ENCODE data around the gene CREBBP. TPM values are rescaled to one million over a fixed set of nuclear protein-coding genes. Genes with fewer than 3 reads are reported as not detected.
"Not testable (repeated sequence)": the region's sequence is repeated elsewhere in the genome, so short reads cannot be mapped to it uniquely, and the experiment has no call there.

CREBBP gene
- 42.3 and 45.3 TPM in 2 replicates for total RNA-seq

DNA sequence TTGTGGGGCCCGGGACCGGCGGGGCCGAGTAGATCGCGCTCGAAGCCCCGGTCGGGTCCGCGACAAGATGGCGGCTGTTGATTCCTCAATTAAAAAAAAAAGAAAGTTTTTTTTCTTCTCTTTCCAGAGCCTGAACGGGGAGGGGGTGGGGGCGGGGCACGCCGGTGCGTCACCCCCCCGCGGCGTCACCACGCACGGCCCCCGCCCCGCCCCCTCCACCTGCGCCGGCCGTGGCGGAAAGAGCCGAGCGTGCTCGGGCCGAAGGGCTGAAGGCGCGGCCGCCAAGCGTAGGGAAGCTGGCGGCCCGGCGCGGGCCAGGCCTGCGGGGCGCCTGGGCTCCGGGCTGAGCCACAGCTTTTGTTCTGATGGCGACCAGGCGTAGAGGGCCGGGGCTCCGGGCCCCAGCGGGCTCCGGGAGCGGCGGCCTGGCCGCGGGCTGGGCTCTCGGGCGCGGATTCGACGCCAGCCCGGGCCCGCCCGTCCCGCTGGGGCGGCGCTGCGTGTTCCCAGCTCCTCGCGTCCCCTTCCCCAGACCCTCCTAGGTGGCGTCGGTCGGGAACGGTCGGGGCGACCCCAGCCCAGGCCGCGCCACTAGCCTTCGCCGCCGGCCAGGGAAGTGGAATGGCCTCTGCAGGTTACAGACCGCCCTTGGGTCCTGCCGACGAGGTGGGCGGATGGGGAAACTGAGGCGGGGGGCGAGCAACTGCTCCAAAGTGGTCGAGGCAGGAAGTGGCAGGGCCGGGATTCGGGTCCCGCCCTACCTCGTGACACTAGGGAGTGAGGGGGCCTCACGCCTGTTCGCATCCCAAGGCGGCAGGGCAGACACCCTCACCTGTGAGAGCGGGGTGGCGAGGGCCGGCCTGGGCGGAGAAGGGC is at the start of gene CREBBP:
Gene CREBBP (minus strand): TSS at position 91 of the 876 bp plus-strand sequence. CDS start 797 bp downstream, outside the sequence.
- H3K9me3 Mint-ChIP-seq, result no peaks in the 10 kb centered on the region

DNA sequence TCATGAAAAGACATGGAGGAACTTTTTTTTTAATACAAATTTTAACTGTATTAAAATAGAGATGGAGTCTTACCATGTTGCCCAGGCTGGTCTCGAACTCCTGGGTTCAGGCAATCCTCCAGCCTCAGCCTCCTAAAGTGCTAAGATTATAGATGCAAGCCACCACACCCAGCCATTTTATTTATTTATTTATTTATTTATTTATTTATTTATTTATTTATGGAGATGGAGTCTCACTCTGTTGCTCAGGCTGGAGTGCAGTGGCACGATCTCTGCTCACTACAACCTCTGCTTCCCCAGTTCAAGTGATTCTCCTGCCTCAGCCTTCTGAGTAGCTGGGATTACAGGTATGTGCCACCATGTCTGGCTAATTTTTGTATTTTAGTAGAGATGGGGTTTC is 46.6 kb upstream of the CREBBP start:
- DNase-seq; H3K9me3 Mint-ChIP-seq; H3K27me3 Mint-ChIP-seq; H3K36me3 Mint-ChIP-seq (ENCODE audit: low read depth); H3K27ac Mint-ChIP-seq; intact Hi-C loops (cut with micrococcal nuclease); H3K4me1 Mint-ChIP-seq; H3K4me3 Mint-ChIP-seq: not testable (repeated sequence)

More for the DNA sequence above, at the start of gene CREBBP:
- peak; percentile 97 for DNase-seq
- intact Hi-C loops (cut with micrococcal nuclease), result loop anchor here (1.0 to 2.0 kb wide), 3 partner anchors 92 to 191 kb away; partner anchors contain the start of gene TRAP1
- peaks cover 39% of the 10 kb centered on the region for H3K4me1 Mint-ChIP-seq
- H3K27ac Mint-ChIP-seq, result peak within 1 kb of the TSS; percentile 90
- peaks cover 11% of the 10 kb centered on the region for H3K27me3 Mint-ChIP-seq
- peak within 1 kb of the TSS; percentile 84 for H3K4me3 Mint-ChIP-seq
- H3K36me3 Mint-ChIP-seq (ENCODE audit: low read depth), result peaks cover 26% of the 10 kb centered on the region

DNA sequence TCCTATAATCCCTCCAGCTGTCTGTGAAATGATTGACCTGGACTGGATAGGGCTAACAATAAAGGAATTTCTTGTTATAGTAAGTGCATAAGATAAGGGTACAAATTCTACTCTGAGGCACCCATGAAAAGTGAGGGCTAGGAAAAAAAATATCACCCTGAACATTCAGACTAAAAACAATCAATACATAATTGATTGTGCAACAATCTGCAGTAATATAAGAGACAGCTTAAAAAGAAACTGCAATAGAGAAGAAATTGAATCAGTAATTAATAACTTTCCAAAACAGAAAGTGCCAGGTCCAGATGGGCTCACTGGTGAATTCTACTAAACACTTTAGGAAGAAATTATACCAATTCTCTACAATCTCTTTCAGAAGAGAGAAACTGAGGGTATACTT is 44.2 kb upstream of the CREBBP start:
- intact Hi-C loops (cut with micrococcal nuclease), result no loop called here
- H3K36me3 Mint-ChIP-seq (ENCODE audit: low read depth), result no peaks in the 10 kb centered on the region
- no peak overlapping the region for H3K4me3 Mint-ChIP-seq
- H3K27ac Mint-ChIP-seq, result no peak overlapping the region
- peaks cover 9% of the 10 kb centered on the region for H3K27me3 Mint-ChIP-seq
- DNase-seq, result no peak
- no peaks in the 10 kb centered on the region for H3K9me3 Mint-ChIP-seq
- H3K4me1 Mint-ChIP-seq, result no peaks in the 10 kb centered on the region

DNA sequence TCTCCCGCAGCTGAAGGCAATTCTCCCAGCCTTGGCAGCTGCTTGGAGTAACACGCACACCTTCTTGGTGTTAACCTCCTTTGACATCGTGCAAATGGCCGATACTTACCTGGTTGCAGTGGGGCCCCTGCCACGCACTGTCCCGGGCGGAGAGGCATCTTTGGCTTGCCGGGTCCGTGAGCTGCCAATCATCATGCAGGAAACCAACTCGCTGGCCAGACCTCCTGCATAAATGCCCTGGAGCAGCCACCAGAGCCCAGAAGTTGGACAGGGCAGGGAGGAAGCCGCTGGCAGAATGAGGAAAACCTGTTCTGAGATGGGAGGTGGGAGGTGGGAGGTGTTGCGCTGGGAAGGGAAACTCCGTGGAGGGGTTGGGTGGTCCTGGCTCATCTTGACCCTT is 41.7 kb upstream of the CREBBP start:
- H3K4me3 Mint-ChIP-seq, result no peak overlapping the region
- H3K36me3 Mint-ChIP-seq (ENCODE audit: low read depth), result no peaks in the 10 kb centered on the region
- H3K9me3 Mint-ChIP-seq, result peaks cover 6% of the 10 kb centered on the region
- intact Hi-C loops (cut with micrococcal nuclease), result no loop called here
- DNase-seq, result no peak
- peaks cover 5% of the 10 kb centered on the region for H3K27me3 Mint-ChIP-seq
- no peak overlapping the region for H3K27ac Mint-ChIP-seq
- no peaks in the 10 kb centered on the region for H3K4me1 Mint-ChIP-seq

DNA sequence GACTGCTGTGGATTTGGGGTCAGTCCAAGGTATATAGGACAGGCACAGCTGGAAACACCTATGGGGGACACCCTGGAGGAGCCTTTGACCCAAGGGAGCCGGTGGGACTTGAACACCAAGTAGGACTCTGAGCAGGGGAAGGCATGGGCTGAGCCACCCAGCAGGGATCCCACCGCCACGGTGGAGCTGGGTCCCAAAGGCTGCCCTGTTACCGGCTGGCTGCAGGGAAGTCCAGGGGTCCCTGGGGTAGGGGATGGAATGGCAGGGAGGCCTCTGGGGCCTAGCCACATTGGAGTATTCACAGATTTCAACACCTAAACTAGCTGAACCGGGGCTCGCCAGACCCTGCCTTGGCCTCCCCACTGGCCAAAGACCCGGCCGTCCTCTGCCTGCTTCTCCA is 39.7 kb upstream of the CREBBP start:
- Mint-ChIP-seq H3K36me3 (ENCODE audit: low read depth) (no peaks in the 10 kb centered on the region), H3K4me1 (no peaks in the 10 kb centered on the region), H3K4me3 (no peak overlapping the region), H3K9me3 (peaks cover 6% of the 10 kb centered on the region), H3K27ac (no peak overlapping the region), H3K27me3 (no peaks in the 10 kb centered on the region)
- DNase-seq, result no peak
- intact Hi-C loops (cut with micrococcal nuclease), result no loop called here

DNA sequence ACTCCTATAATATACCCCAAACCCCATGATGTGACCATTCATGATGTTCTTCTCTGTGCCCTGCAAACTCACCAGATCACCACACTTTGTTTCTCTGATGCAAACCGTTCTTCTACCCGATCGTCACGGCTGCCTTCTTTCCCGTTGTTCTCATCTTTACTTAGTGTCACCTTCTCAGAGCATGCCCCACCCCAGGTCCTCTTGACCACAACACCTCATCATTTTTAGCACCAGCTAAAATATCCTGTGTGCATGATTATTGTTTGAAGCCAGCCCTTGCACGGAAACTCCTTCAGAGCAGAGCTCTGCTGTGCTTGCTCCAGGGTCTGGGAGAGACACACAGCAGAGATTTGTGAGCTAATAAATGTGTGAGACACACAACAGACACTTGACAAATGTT is 38.9 kb upstream of the CREBBP start:
- H3K36me3 Mint-ChIP-seq (ENCODE audit: low read depth), result no peaks in the 10 kb centered on the region
- no peak overlapping the region for H3K27ac Mint-ChIP-seq
- peaks cover 6% of the 10 kb centered on the region for H3K9me3 Mint-ChIP-seq
- no peak overlapping the region for H3K4me3 Mint-ChIP-seq
- no peaks in the 10 kb centered on the region for H3K4me1 Mint-ChIP-seq
- no peak for DNase-seq
- intact Hi-C loops (cut with micrococcal nuclease), result no loop called here
- no peaks in the 10 kb centered on the region for H3K27me3 Mint-ChIP-seq

DNA sequence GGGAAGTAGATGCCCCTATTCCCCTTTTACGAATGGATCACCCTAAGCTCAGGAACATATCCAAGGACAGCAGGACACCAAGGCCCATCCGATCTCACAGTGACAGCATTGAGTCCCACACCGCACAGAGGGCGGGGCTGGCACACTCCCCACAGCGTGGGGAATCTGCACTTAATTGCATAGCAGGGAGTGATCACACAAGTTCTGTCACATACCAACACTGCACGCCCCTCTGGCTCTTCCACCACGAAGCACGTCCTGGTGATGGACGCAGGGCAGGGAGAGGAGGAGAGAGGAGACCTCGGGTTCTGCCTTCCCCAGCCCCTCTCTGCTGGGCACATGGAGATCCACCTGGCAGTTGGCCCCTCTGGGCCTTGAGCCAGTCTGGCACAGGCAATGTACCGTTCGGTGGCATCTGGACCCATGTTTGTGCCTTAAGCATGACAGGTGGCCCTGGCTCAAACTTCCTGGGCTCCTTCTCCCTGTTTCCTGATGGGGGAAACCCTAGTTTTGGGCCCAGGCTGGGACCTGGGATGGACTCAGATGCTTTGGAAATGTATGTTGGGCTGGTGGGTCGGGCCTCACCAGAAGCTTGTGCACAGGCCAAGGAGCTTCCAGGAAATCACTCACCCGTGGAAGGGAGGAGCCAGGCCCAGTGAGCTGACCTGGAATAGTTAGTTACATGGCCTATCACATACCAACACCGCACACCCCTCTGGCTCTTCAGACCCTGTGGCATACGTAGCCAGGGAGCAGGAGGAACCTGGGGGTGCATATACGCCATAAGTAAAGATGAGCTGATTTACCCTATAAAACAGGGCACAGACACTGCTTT is 35.1 kb upstream of the CREBBP start:
- Mint-ChIP-seq H3K36me3 (ENCODE audit: low read depth) (no peaks in the 10 kb centered on the region), H3K4me3 (no peak overlapping the region), H3K27me3 (no peaks in the 10 kb centered on the region), H3K4me1 (no peaks in the 10 kb centered on the region), H3K27ac (no peak overlapping the region), H3K9me3 (peaks cover 6% of the 10 kb centered on the region)
- DNase-seq, result no peak
- intact Hi-C loops (cut with micrococcal nuclease), result no loop called here

DNA sequence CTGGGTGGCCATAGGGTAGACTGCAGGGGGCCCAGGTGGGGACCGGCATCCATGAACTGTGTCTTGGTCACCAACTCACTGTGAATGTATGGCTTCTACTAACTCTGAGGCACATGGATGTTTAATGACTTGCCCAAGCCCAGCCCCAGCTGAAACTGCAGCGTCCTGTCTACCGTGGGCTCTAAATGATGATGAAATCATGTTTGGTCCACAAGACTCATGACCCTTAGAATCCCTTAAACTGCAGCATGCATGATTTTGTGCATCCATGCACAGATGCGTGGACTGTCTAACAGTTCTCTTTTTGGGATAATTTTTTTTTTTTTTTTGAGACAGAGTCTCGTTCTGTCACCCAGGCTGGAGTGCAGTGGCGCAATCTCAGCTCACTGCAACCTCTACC is 32.4 kb upstream of the CREBBP start:
- Mint-ChIP-seq H3K4me3 (no peak overlapping the region), H3K27me3 (no peaks in the 10 kb centered on the region), H3K4me1 (no peaks in the 10 kb centered on the region), H3K27ac (no peak overlapping the region), H3K36me3 (ENCODE audit: low read depth) (no peaks in the 10 kb centered on the region), H3K9me3 (no peaks in the 10 kb centered on the region)
- intact Hi-C loops (cut with micrococcal nuclease), result no loop called here
- DNase-seq, result no peak

DNA sequence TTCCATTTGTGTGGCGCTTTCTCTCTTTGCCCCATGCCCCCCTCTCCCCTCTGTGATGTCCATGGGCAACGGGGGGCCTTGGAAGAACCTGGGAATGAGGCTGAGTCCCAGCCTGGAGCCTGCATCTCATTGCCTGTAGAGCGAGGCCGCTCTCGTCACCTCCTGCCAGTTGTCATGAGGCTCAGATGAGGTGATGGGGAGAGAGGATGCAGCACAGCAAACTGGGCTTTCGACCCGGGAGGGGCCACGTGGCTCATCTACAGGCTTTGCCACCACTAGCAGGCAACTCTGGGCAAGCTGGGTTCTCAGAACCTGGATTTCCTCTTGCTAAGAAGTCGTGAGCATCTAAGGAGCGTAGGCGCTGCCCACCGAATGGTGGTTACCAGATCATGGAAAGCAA is 31.9 kb upstream of the CREBBP start:
- Mint-ChIP-seq H3K27me3 (no peaks in the 10 kb centered on the region), H3K9me3 (no peaks in the 10 kb centered on the region)

DNA sequence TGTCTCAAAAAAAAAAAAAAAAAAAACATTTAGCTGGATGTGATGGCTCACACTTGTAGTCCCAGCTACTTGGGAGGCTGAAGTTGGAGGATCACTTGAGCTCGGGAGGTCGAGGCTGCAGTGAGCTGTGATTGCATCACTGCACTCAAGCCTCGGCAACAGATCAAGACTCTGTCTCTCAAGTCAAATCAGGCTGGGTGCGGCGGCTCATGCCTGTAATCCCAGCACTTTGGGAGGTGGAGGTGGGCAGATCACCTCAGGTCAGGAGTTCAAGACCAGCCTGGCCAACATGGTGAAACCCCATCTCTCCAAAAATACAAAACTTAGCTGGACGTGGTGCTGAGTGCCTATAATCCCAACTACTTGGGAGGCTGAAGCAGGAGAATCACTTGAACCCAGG is 31.2 kb upstream of the CREBBP start:
- H3K36me3 Mint-ChIP-seq (ENCODE audit: low read depth); H3K27me3 Mint-ChIP-seq; H3K4me1 Mint-ChIP-seq; DNase-seq; H3K9me3 Mint-ChIP-seq; H3K27ac Mint-ChIP-seq; intact Hi-C loops (cut with micrococcal nuclease); H3K4me3 Mint-ChIP-seq: not testable (repeated sequence)

More for the DNA sequence above, 31.9 kb upstream of the CREBBP start:
- Mint-ChIP-seq H3K4me1 (no peaks in the 10 kb centered on the region), H3K4me3 (no peak overlapping the region), H3K27ac (no peak overlapping the region), H3K36me3 (ENCODE audit: low read depth) (no peaks in the 10 kb centered on the region)
- intact Hi-C loops (cut with micrococcal nuclease), result no loop called here
- no peak for DNase-seq

DNA sequence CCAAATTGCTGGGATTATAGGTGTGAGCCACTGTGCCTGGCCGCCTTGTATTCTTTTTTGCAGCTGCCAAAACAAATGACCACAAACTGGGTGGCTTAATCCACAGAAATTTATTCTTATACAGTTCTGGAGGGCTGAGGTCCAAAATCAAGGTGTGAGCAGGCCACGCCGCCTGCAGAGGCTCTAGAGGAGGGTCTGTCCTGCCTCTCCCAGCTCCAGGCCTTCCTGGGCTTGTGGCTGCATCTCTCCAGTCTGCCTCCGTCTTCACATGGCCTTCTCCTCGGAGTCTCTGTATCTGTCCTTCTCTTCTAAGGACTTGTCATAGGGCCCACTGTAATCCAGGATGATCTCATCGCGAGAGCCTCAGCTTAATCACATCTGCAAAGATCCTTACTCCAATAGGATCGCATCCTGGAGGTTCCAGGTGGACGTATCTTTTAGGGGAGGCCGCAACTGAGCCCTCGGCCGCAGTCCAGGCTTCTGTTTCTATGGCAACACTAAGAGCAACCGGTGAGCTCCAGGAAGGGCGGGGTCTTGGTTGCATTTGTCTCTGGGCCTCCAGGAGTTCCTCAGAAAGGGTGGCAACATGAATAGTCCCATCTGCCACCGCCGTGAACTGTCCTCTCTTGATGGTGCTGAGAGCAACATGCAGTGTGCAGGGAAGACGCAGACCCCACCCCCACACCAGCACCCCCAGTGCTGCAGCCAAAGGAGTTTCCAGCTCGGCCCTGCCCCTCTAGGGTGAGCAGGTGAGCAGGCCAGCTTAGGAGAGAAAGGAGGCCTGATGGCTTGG is 29.5 kb upstream of the CREBBP start:
- Mint-ChIP-seq H3K27ac (no peak overlapping the region), H3K4me3 (no peak overlapping the region), H3K36me3 (ENCODE audit: low read depth) (no peaks in the 10 kb centered on the region), H3K27me3 (no peaks in the 10 kb centered on the region), H3K9me3 (no peaks in the 10 kb centered on the region), H3K4me1 (no peaks in the 10 kb centered on the region)
- DNase-seq, result no peak
- intact Hi-C loops (cut with micrococcal nuclease), result no loop called here

DNA sequence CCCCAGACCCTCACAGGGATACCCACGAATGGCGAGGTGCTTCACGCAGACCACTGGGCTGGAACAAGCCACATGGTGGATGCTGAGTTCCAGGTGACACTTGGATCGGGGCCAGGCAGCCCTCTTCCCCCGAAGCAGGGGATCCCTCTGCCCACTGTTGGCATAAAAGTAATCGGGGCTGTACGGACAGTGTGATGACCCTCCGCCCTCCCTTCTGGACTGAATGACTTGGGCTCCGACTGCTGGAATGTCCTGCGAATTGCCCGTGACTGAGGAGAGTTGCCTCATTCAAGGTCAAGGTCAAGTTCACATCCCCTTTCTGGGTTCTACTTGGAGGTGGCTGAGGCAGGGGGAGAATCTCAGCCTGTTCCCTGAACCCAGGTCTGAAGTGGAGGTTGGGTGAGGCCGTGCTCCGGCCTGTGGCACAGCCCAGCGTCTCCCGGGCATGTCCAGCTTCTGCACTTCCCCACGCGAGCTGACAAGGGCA is 28.5 kb upstream of the CREBBP start:
- DNase-seq, result no peak
- H3K4me1 Mint-ChIP-seq, result no peaks in the 10 kb centered on the region
- H3K9me3 Mint-ChIP-seq, result no peaks in the 10 kb centered on the region
- intact Hi-C loops (cut with micrococcal nuclease), result no loop called here
- no peak overlapping the region for H3K4me3 Mint-ChIP-seq
- H3K27me3 Mint-ChIP-seq, result no peaks in the 10 kb centered on the region
- H3K36me3 Mint-ChIP-seq (ENCODE audit: low read depth), result no peaks in the 10 kb centered on the region
- no peak overlapping the region for H3K27ac Mint-ChIP-seq

DNA sequence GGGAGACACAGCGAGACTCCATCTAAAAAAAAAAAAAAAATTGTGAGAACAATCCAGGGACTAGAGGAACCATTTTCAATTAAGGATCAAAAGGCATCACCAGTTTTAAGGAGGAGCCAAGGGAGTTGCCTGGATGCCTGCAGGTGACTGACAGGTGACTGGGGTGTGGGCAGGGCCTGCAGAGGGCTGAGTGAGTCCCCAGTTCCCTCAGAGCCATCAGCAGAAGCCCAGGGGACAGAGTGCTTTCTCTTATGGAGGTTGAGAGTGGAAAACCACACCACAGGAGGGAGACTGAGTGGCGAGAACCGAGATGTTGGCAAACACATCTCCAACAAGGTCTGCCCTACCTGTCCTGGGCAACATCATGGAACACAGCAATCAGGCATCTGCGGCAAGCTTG is 27.1 kb upstream of the CREBBP start:
- Mint-ChIP-seq H3K4me1 (no peaks in the 10 kb centered on the region), H3K36me3 (ENCODE audit: low read depth) (no peaks in the 10 kb centered on the region), H3K9me3 (no peaks in the 10 kb centered on the region), H3K4me3 (no peak overlapping the region), H3K27ac (no peak overlapping the region), H3K27me3 (no peaks in the 10 kb centered on the region)
- no peak for DNase-seq
- intact Hi-C loops (cut with micrococcal nuclease), result no loop called here

Measured in activated CD4-positive, alpha-beta T cell treated with anti-CD3 and anti-CD28 coated beads, Interleukin-2, amount 10 ng/mL, durations not matched to agents 24 days and 14 days (primary cell).